GM12878 (cell line): Measurements from ENCODE around the gene TCTN1. TPM values are rescaled to one million over a fixed set of nuclear protein-coding genes. Genes with fewer than 3 reads are reported as not detected.
A peak's percentile ranks its signal among the peaks of the same experiment; 100 is the strongest.

Experiments
- ATAC-seq: fragments of 200-7000 bp; cut with Tn5 transposase; 3 replicates; pipeline ENCODE4 v1.9.1; 2020; ENCODE audit warnings: mild to moderate bottlenecking, moderate library complexity
- BruUV-seq: library from RNA; stranded (reverse); fragments of 400-500 nt; replicated peaks from 2 replicates; lab custom pipeline; 2021; lab: Mats Ljungman, UMichigan
- CTCF ChIA-PET: fragments of 300-600 bp; sonication (Branson Sonifier 250); formaldehyde crosslinking; extraction: SDS; loops from one replicate; lab custom pipeline; 2021; ENCODE audit warnings: inconsistent platforms; lab: Yijun Ruan, JAX
- POLR2A ChIA-PET: fragments of 350-600 bp; formaldehyde crosslinking; extraction: SDS; loops from one replicate; lab custom pipeline; 2021; ENCODE audit warnings: inconsistent platforms; lab: Charles Lee
- RAD21 ChIA-PET: fragments of 300-600 bp; sonication (Branson Sonifier 250); formaldehyde crosslinking; loops from one replicate; lab custom pipeline; 2023; ENCODE audit warnings: antibody characterized with exemption; ENCODE audit not compliant: unreplicated experiment; lab: Charles Lee
- SMC1A ChIA-PET: fragments of 300-600 bp; sonication (Branson Sonifier 250); formaldehyde crosslinking; loops from one replicate; lab custom pipeline; 2023; ENCODE audit not compliant: unreplicated experiment, uncharacterized antibody; lab: Charles Lee
- DNase-seq: peaks from one replicate; pipeline ENCODE4 v3.0.0-alpha.2; 2011; ENCODE audit warnings: low read depth, low spot score
- FAIRE-seq: peaks from 3 replicates; lab custom pipeline; 2011; peaks lifted over from hg19 to GRCh38; lab: Jason Lieb, UNC
- H2AFZ ChIP-seq: 2 replicates; pipeline ENCODE4 v1.6.0; 2011; ENCODE audit warnings: low read depth, low read length, control low read depth; ENCODE audit not compliant: control insufficient read depth
- H3K27ac ChIP-seq: 2 replicates; pipeline ENCODE4 v1.5.1; 2011; ENCODE audit warnings: control low read depth; ENCODE audit not compliant: control insufficient read depth, insufficient read depth
- H3K27me3 ChIP-seq, 2 experiments: replicated peaks in 1 of 2; 2 replicates each; pipeline versions ENCODE4 v1.6.0 to v1.6.1; 2011; ENCODE audit warnings: low read length in 1 of 2; ENCODE audit not compliant: control insufficient read depth in 2 of 2, insufficient read depth in 2 of 2
- H3K36me3 ChIP-seq, 2 experiments: 2 replicates each; pipeline ENCODE4 v1.5.1; 2011; ENCODE audit warnings: low read length in 1 of 2; ENCODE audit not compliant: control insufficient read depth in 2 of 2, insufficient read depth in 2 of 2
- H3K4me1 ChIP-seq: 2 replicates; pipeline ENCODE4 v1.6.1; 2011; ENCODE audit warnings: mild to moderate bottlenecking, low read length, moderate library complexity, mixed read lengths; ENCODE audit not compliant: control insufficient read depth, insufficient read depth
- H3K4me2 ChIP-seq: 2 replicates; pipeline ENCODE4 v1.6.0; 2011; ENCODE audit warnings: control low read depth; ENCODE audit not compliant: control insufficient read depth, insufficient read depth
- H3K4me3 ChIP-seq: fragments of 200-600 bp; sonication (generic); 2 replicates; pipeline ENCODE4 v1.5.1; 2016
- H3K79me2 ChIP-seq: 2 replicates; pipeline ENCODE4 v1.6.0; 2011; ENCODE audit warnings: low read length; ENCODE audit not compliant: control insufficient read depth, insufficient read depth
- H3K9ac ChIP-seq: 2 replicates; pipeline ENCODE4 v1.8.0; 2011; ENCODE audit warnings: low read length, control low read depth, mixed read lengths; ENCODE audit not compliant: control insufficient read depth, insufficient read depth
- H3K9me3 ChIP-seq: replicated peaks from 3 replicates; pipeline ENCODE4 v1.5.1; 2011; ENCODE audit warnings: mild to moderate bottlenecking, low read length; ENCODE audit not compliant: control insufficient read depth, insufficient read depth
- H4K20me1 ChIP-seq: 2 replicates; pipeline ENCODE4 v1.6.0; 2011; ENCODE audit not compliant: control insufficient read depth, insufficient read depth
- CHD4 ChIP-seq: fragments of 200-600 bp; sonication (generic); IDR thresholded peaks from 2 replicates; pipeline ENCODE4 v1.6.1; 2016; ENCODE audit warnings: mild to moderate bottlenecking
- KAT2A ChIP-seq: conservative IDR thresholded peaks from 2 replicates; pipeline ENCODE4 v1.6.1; 2011; ENCODE audit warnings: low read depth, low read length; ENCODE audit not compliant: control insufficient read depth
- MYC ChIP-seq: IDR thresholded peaks from 2 replicates; pipeline ENCODE4 v1.6.1; 2011; ENCODE audit warnings: mild to moderate bottlenecking, low read length, moderate library complexity, inconsistent platforms; ENCODE audit not compliant: insufficient read depth, insufficient replicate concordance, insufficient read length, severe bottlenecking
- NR2C1 ChIP-seq: fragments of 450-650 bp; IDR thresholded peaks from 2 replicates; pipeline ENCODE4 v1.6.1; 2017; ENCODE audit warnings: antibody characterized with exemption, mild to moderate bottlenecking, moderate library complexity
- WGBS: methylation state at CpG from one replicate; pipeline ENCODE4 v1.1.6; 2016; ENCODE audit warnings: low lambda C conversion rate; ENCODE audit not compliant: insufficient replicate concordance, insufficient coverage; ENCODE audit errors: missing lambda C conversion rate; 5-methylcytosine and 5-hydroxymethylcytosine counted together
- in situ Hi-C: fragments of 300-500 bp; cut with MboI; formaldehyde crosslinking; loops from 9 replicates; pipeline ENCODE4 v1.14.3; 2018; ENCODE audit warnings: mixed read lengths
- intact Hi-C: fragments of 100-400 bp; cut with micrococcal nuclease; formaldehyde crosslinking; loops from one replicate; pipeline ENCODE4 v1.14.2; 2022; ENCODE audit not compliant: unreplicated experiment
- polyA plus RNA-seq, 11 experiments: library from polyadenylated mRNA; depleted of rRNA in 4 of 11; unstranded in 6 of 11; stranded (reverse) in 5 of 11; fragments of >200 nt; fragmentation: Nextera tagmentation in 4 of 11; fragmentation: Illumina TruSeq in 1 of 11; extraction: Ambion mirVana in 4 of 11; extraction: Trizol in 1 of 11; gene quantifications; 1 replicate in 1 of 11; 2 replicates in 10 of 11; pipeline versions ENCODE4 v1.2.1 to v1.2.3, GENCODE V29; 2011 to 2016; ENCODE audit warnings: inconsistent platforms in 2 of 11, missing spikeins in 2 of 11, low read depth in 1 of 11
- total RNA-seq, 4 experiments: library from RNA; depleted of rRNA in 3 of 4; stranded (reverse); fragments of >200 nt in 3 of 4; fragmentation: Illumina TruSeq in 1 of 4; extraction: Trizol in 1 of 4; gene quantifications; 2 replicates each; pipeline versions ENCODE4 v1.2.1 to v1.2.3, GENCODE V29; 2013 to 2021
- TF ChIP-seq, protein P1 (sequence below): fragments of 450-650 bp; IDR thresholded peaks from 2 replicates; pipeline ENCODE4 v1.6.1; 2016; ENCODE audit warnings: mild to moderate bottlenecking

TCTN1 gene
- total and polyA plus RNA-seq, 10 of the 15 experiments (the other 5 are each of a cell fraction or from before 2014, with no cell fraction given): 8.8 to 23.5 (median 15.3) TPM

DNA sequence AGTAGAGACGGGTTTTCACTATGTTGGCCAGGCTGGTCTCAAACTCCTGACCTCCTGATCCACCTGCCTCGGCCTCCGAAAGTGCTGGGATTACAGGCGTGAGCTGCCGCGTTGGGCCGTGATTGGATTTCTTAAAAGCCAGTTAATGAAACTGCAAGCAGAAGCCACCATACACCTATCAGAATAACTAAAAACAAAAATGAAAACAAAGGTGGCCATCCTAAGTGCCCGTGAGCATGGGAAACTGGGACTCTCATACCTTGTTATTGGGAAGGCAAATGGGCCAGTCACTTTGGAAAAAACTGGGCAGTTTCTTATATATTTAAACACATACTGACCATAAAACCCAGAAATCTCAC is 7.7 kb upstream of the TCTN1 start:
- Histone ChIP-seq H3K27me3 (no peaks in the 10 kb centered on the region), H3K4me1 (peaks cover 20% of the 10 kb centered on the region), H3K9ac (peak overlapping the region; percentile 72), H3K79me2 (no peaks in the 10 kb centered on the region), H3K27ac (peak overlapping the region; percentile 86), H4K20me1 (no peaks in the 10 kb centered on the region), H2AFZ (peak overlapping the region; percentile 52; the same call in 1 of the 2 replicates), H3K4me3 (peak overlapping the region; percentile 63), H3K36me3 (no peaks in the 10 kb centered on the region), H3K4me2 (peak overlapping the region; percentile 80), H3K9me3 (no peaks in the 10 kb centered on the region)
- WGBS: 2% methylated on average over 8 of the region's 8 CpGs
- CTCF ChIA-PET: interaction anchor here (0.6 to 17.0 kb wide), 15 partner anchors 9 to 282 kb away, joined by 3 to 462 read pairs (median 6); partner anchors contain the start of genes ARPC3, FAM216A, GPN3 and RAD9B
- intact Hi-C loops (no loop called here), in situ Hi-C loops (no loop called here)
- SMC1A ChIA-PET: interaction anchor here (0.7 to 19.2 kb wide), 23 partner anchors 9 to 216 kb away, joined by 3 to 492 read pairs (median 4); partner anchors contain the start of genes ARPC3, FAM216A, GPN3 and RAD9B
- ATAC-seq (peak; percentile 57), DNase-seq (no peak), FAIRE-seq (no peak)
- TF ChIP-seq KAT2A (no peak), CHD4 (0 out of 2 replicates have a peak, but pooled peaks have one; percentile 42)
- POLR2A ChIA-PET: interaction anchor here (0.6 to 1.9 kb wide), 16 partner anchors 8 to 839 kb away, joined by 3 to 12 read pairs (median 5); partner anchors contain the start of genes GPN3 and TCTN1
- RAD21 ChIA-PET: interaction anchor here (0.7 to 7.7 kb wide), 26 partner anchors 7 to 504 kb away, joined by 3 to 92 read pairs (median 4); partner anchors contain the start of genes ARPC3, FAM216A, GPN3 and RAD9B
- BruUV-seq: no TSS peak

DNA sequence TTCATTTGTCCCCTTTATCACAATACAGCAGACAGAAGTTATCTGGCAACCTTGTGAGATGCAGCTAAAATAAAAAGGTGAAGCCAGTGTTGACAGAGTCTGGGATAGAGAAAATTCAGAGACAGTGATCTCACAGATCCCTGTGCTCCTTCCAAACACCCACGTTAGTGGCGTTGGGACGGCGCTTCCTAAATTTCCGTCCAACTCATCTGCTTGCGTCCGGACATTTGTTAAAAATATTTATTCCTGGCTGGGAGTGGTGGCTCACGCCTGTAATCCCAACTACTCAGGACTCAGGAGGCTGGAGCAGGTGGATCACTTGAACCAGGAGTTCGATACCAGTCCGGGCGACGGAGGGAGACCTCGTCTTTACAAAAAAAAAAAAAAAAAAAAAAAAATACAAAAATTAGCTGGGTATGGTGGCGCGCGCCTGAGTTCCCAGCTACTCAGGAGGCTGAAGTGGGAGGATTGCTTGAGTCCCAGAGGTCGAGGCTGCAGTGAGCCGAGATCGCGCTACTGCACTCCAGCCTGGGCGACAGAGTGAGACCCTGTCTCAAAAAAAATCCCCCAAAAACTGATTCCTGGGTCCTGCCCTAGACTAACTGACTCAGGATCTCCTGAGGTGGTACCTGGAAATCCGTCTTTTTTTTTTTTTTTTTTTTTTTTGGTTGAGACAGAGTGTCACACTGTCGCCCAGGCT is 708 bp upstream of the TCTN1 start:
- no peak for TF ChIP-seq NR2C1
- TF ChIP-seq MYC: no peak
- TF ChIP-seq, protein P1, sequence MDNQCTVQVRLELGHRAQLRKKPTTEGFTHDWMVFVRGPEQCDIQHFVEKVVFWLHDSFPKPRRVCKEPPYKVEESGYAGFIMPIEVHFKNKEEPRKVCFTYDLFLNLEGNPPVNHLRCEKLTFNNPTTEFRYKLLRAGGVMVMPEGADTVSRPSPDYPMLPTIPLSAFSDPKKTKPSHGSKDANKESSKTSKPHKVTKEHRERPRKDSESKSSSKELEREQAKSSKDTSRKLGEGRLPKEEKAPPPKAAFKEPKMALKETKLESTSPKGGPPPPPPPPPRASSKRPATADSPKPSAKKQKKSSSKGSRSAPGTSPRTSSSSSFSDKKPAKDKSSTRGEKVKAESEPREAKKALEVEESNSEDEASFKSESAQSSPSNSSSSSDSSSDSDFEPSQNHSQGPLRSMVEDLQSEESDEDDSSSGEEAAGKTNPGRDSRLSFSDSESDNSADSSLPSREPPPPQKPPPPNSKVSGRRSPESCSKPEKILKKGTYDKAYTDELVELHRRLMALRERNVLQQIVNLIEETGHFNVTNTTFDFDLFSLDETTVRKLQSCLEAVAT: peak; percentile 39; the same call in 1 of the 2 replicates
- ATAC-seq (no peak), FAIRE-seq (no peak), DNase-seq (no peak)
- Histone ChIP-seq H3K36me3 (no peaks in the 10 kb centered on the region), H3K27me3 (no peaks in the 10 kb centered on the region), H4K20me1 (no peaks in the 10 kb centered on the region), H3K9ac (peak overlapping the region; percentile 72), H3K79me2 (no peaks in the 10 kb centered on the region), H3K4me3 (peak overlapping the region; percentile 58; the same call in 1 of the 2 replicates), H3K4me2 (peak overlapping the region; percentile 92), H2AFZ (peak overlapping the region; percentile 88), H3K9me3 (no peaks in the 10 kb centered on the region), H3K27ac (peak overlapping the region; percentile 64), H3K4me1 (peaks cover 16% of the 10 kb centered on the region)
- ChIA-PET SMC1A (interaction anchor here (1.0 to 4.1 kb wide), 16 partner anchors 7 to 214 kb away, joined by 3 to 10 read pairs (median 5); partner anchors contain the start of genes FAM216A and GPN3), RAD21 (interaction anchor here (0.7 to 4.6 kb wide), 16 partner anchors 7 to 163 kb away, joined by 3 to 23 read pairs (median 4); partner anchors contain the start of gene ARPC3), POLR2A (interaction anchor here (0.6 to 3.3 kb wide), 21 partner anchors 8 to 837 kb away, joined by 3 to 22 read pairs (median 5); partner anchors contain the start of gene ARPC3), CTCF (interaction anchor here (0.7 to 5.4 kb wide), 12 partner anchors 10 to 212 kb away, joined by 3 to 21 read pairs (median 4); partner anchors contain the start of genes FAM216A and GPN3)
- WGBS: 86% methylated on average over 16 of the region's 23 CpGs
- intact Hi-C loops (no loop called here), in situ Hi-C loops (loop anchor here (5.0 kb wide), 1 partner anchor 506 kb away; no protein-coding TSS in a partner anchor)
- BruUV-seq: TSS peak; percentile 85
